ENCODE results near the gene SUSD2. TPM values are rescaled to one million over a fixed set of nuclear protein-coding genes. Genes with fewer than 3 reads are reported as not detected.

SUSD2 gene
- total and polyA plus RNA-seq, 2 of the 8 experiments (the other 6 are each of a cell fraction or from before 2014, with no cell fraction given): 2.0 to 4.8 TPM

DNA sequence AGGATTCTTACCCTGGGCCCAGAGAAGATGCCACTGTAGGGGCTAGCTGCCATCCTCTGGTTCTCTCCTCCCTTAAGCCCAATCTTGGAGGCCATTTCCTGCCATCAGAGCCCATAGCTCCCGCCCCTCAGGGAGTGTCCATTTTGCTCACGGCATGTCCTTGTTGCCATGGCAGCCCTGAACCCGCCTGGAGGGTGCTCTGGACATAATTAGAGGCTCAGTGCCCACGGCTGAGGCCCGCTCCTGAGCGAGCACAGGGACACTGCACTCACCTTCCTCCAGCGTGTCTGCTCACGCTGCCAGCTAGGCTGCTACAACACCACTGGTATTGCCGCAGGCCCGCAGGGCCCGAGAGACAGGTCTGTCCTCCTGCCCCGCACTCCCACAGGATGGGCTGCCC is 11.1 kb upstream of the SUSD2 start (continued):
- TF ChIP-seq, protein P1, sequence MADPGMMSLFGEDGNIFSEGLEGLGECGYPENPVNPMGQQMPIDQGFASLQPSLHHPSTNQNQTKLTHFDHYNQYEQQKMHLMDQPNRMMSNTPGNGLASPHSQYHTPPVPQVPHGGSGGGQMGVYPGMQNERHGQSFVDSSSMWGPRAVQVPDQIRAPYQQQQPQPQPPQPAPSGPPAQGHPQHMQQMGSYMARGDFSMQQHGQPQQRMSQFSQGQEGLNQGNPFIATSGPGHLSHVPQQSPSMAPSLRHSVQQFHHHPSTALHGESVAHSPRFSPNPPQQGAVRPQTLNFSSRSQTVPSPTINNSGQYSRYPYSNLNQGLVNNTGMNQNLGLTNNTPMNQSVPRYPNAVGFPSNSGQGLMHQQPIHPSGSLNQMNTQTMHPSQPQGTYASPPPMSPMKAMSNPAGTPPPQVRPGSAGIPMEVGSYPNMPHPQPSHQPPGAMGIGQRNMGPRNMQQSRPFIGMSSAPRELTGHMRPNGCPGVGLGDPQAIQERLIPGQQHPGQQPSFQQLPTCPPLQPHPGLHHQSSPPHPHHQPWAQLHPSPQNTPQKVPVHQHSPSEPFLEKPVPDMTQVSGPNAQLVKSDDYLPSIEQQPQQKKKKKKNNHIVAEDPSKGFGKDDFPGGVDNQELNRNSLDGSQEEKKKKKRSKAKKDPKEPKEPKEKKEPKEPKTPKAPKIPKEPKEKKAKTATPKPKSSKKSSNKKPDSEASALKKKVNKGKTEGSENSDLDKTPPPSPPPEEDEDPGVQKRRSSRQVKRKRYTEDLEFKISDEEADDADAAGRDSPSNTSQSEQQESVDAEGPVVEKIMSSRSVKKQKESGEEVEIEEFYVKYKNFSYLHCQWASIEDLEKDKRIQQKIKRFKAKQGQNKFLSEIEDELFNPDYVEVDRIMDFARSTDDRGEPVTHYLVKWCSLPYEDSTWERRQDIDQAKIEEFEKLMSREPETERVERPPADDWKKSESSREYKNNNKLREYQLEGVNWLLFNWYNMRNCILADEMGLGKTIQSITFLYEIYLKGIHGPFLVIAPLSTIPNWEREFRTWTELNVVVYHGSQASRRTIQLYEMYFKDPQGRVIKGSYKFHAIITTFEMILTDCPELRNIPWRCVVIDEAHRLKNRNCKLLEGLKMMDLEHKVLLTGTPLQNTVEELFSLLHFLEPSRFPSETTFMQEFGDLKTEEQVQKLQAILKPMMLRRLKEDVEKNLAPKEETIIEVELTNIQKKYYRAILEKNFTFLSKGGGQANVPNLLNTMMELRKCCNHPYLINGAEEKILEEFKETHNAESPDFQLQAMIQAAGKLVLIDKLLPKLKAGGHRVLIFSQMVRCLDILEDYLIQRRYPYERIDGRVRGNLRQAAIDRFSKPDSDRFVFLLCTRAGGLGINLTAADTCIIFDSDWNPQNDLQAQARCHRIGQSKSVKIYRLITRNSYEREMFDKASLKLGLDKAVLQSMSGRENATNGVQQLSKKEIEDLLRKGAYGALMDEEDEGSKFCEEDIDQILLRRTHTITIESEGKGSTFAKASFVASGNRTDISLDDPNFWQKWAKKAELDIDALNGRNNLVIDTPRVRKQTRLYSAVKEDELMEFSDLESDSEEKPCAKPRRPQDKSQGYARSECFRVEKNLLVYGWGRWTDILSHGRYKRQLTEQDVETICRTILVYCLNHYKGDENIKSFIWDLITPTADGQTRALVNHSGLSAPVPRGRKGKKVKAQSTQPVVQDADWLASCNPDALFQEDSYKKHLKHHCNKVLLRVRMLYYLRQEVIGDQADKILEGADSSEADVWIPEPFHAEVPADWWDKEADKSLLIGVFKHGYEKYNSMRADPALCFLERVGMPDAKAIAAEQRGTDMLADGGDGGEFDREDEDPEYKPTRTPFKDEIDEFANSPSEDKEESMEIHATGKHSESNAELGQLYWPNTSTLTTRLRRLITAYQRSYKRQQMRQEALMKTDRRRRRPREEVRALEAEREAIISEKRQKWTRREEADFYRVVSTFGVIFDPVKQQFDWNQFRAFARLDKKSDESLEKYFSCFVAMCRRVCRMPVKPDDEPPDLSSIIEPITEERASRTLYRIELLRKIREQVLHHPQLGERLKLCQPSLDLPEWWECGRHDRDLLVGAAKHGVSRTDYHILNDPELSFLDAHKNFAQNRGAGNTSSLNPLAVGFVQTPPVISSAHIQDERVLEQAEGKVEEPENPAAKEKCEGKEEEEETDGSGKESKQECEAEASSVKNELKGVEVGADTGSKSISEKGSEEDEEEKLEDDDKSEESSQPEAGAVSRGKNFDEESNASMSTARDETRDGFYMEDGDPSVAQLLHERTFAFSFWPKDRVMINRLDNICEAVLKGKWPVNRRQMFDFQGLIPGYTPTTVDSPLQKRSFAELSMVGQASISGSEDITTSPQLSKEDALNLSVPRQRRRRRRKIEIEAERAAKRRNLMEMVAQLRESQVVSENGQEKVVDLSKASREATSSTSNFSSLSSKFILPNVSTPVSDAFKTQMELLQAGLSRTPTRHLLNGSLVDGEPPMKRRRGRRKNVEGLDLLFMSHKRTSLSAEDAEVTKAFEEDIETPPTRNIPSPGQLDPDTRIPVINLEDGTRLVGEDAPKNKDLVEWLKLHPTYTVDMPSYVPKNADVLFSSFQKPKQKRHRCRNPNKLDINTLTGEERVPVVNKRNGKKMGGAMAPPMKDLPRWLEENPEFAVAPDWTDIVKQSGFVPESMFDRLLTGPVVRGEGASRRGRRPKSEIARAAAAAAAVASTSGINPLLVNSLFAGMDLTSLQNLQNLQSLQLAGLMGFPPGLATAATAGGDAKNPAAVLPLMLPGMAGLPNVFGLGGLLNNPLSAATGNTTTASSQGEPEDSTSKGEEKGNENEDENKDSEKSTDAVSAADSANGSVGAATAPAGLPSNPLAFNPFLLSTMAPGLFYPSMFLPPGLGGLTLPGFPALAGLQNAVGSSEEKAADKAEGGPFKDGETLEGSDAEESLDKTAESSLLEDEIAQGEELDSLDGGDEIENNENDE (IDR thresholded peaks at IDR 0.05; ENCODE audit: insufficient replicate concordance, low read length): no peak
- TF ChIP-seq SP2 (IDR thresholded peaks at IDR 0.05; ENCODE audit: low read length) (no peak), ATF2 (IDR thresholded peaks at IDR 0.05; ENCODE audit: low read length) (no peak), POLR2A (IDR thresholded peaks at IDR 0.05; ENCODE audit: control extremely low read depth in 1 of 2, low read depth in 2 of 2, low read length in 2 of 2) (no peak), SP1 (IDR thresholded peaks at IDR 0.05; ENCODE audit: low read depth, low read length) (no peak), YY1 (IDR thresholded peaks at IDR 0.05; ENCODE audit: low read depth, low read length) (no peak), ZNF274 (IDR thresholded peaks at IDR 0.05; ENCODE audit: borderline replicate concordance, extremely low read depth, low read length) (no peak), RBBP5 (IDR thresholded peaks at IDR 0.05; ENCODE audit: borderline replicate concordance, low read depth, low read length) (no peak), ASH2L (IDR thresholded peaks at IDR 0.05; ENCODE audit: low read length) (no peak), CHD2 (IDR thresholded peaks at IDR 0.05; ENCODE audit: low read length) (no peak), BCL11A (IDR thresholded peaks at IDR 0.05; ENCODE audit: low read depth in 2 of 2, low read length in 2 of 2) (no peak)
